Measurements from ENCODE around the gene CCDC93. TPM values are rescaled to one million over a fixed set of nuclear protein-coding genes. Genes with fewer than 3 reads are reported as not detected.

CCDC93 gene
- polyA plus RNA-seq, 6 donors from 2014 or later: 5.1 to 11.6 (median 9.5) TPM

GRCh38 chr2:118052474-118052873 lies 38.6 kb upstream of the CCDC93 start:
- H3K4me3 Mint-ChIP-seq: no peak overlapping the region
- no peak for DNase-seq

GRCh38 chr2:118051826-118052358 lies 38.0 kb upstream of the CCDC93 start:
- DNase-seq: no peak
- H3K36me3 Mint-ChIP-seq: no peaks in the 10 kb centered on the region
- peaks cover 5 to 18% (median 12%) of the 10 kb centered on the region in 3 donors for H3K27me3 Mint-ChIP-seq
- no peak overlapping the region for H3K27ac Mint-ChIP-seq
- H3K4me3 Mint-ChIP-seq: no peak overlapping the region
- peaks cover 17 to 29% (median 23%) of the 10 kb centered on the region in 3 donors for H3K4me1 Mint-ChIP-seq
- no peaks in the 10 kb centered on the region for H3K9me3 Mint-ChIP-seq
- ATAC-seq (ENCODE audit: low read depth in 2 of 2): no peak

More at GRCh38 chr2:118052474-118052873, 38.6 kb upstream of the CCDC93 start:
- ATAC-seq (ENCODE audit: low read depth in 2 of 2): no peak
- H3K36me3 Mint-ChIP-seq: no peaks in the 10 kb centered on the region
- no peak overlapping the region for H3K27ac Mint-ChIP-seq
- no peaks in the 10 kb centered on the region for H3K9me3 Mint-ChIP-seq
- H3K4me1 Mint-ChIP-seq: peaks cover 20 to 35% (median 29%) of the 10 kb centered on the region in 3 donors
- peaks cover 5 to 12% (median 10%) of the 10 kb centered on the region in 3 donors for H3K27me3 Mint-ChIP-seq

- peaks cover 13 to 20% (median 14%) of the 10 kb centered on the region in 3 donors for H3K4me1 Mint-ChIP-seq
- no peaks in the 10 kb centered on the region for H3K9me3 Mint-ChIP-seq
- H3K36me3 Mint-ChIP-seq: no peaks in the 10 kb centered on the region
- DNase-seq (no peak), ATAC-seq (ENCODE audit: low read depth in 2 of 2) (no peak)
- no peak overlapping the region for H3K4me3 Mint-ChIP-seq
- peak overlapping the region in 1 of 6 donors; percentile 53 for H3K27ac Mint-ChIP-seq
- peaks cover 10 to 18% (median 12%) of the 10 kb centered on the region in 3 donors for H3K27me3 Mint-ChIP-seq
Measured at GRCh38 chr2:118050974-118051373, 37.1 kb upstream of the CCDC93 start.

GRCh38 chr2:118050386-118050785 lies 36.5 kb upstream of the CCDC93 start:
- peaks cover 10 to 18% (median 12%) of the 10 kb centered on the region in 3 donors for H3K27me3 Mint-ChIP-seq
- DNase-seq (no peak), ATAC-seq (ENCODE audit: low read depth in 2 of 2) (no peak)
- no peak overlapping the region for H3K4me3 Mint-ChIP-seq
- no peaks in the 10 kb centered on the region for H3K36me3 Mint-ChIP-seq
- peaks cover 7 to 14% (median 8%) of the 10 kb centered on the region in 3 donors for H3K4me1 Mint-ChIP-seq
- no peaks in the 10 kb centered on the region for H3K9me3 Mint-ChIP-seq
- H3K27ac Mint-ChIP-seq: peak overlapping the region in 1 of 6 donors; percentile 44

GRCh38 chr2:118049816-118050140 lies 35.9 kb upstream of the CCDC93 start:
- peaks cover 13 to 24% (median 18%) of the 10 kb centered on the region in 3 donors for H3K27me3 Mint-ChIP-seq
- ATAC-seq (ENCODE audit: low read depth in 2 of 2): peak; percentile 35 to 38
- H3K4me3 Mint-ChIP-seq: no peak overlapping the region
- no peaks in the 10 kb centered on the region for H3K36me3 Mint-ChIP-seq
- DNase-seq: no peak
- peaks cover under 1 to 8% (median 2%) of the 10 kb centered on the region in 3 donors for H3K4me1 Mint-ChIP-seq
- H3K9me3 Mint-ChIP-seq: no peaks in the 10 kb centered on the region
- H3K27ac Mint-ChIP-seq: no peak overlapping the region

- ATAC-seq (ENCODE audit: low read depth in 2 of 2) (no peak), DNase-seq (no peak)
- Mint-ChIP-seq H3K36me3 (no peaks in the 10 kb centered on the region), H3K27me3 (peaks cover 17 to 29% (median 23%) of the 10 kb centered on the region in 3 donors), H3K4me1 (peaks cover 0 to 7% (median 0%) of the 10 kb centered on the region in 3 donors), H3K27ac (no peak overlapping the region), H3K9me3 (no peaks in the 10 kb centered on the region), H3K4me3 (no peak overlapping the region)
Measured at GRCh38 chr2:118049140-118049815, 35.4 kb upstream of the CCDC93 start.

GRCh38 chr2:118048401-118048800 lies 34.5 kb upstream of the CCDC93 start:
- Mint-ChIP-seq H3K27ac (no peak overlapping the region), H3K4me1 (peaks cover 0 to 7% (median 0%) of the 10 kb centered on the region in 3 donors), H3K9me3 (no peaks in the 10 kb centered on the region), H3K36me3 (no peaks in the 10 kb centered on the region), H3K4me3 (no peak overlapping the region), H3K27me3 (peaks cover 22 to 37% (median 31%) of the 10 kb centered on the region in 3 donors)
- no peak for DNase-seq
- no peak for ATAC-seq (ENCODE audit: low read depth in 2 of 2)

GRCh38 chr2:118047380-118047826 lies 33.5 kb upstream of the CCDC93 start:
- H3K27ac Mint-ChIP-seq: peak overlapping the region in 2 of 6 donors; percentile 6 to 28
- H3K4me3 Mint-ChIP-seq: no peak overlapping the region
- no peaks in the 10 kb centered on the region for H3K9me3 Mint-ChIP-seq
- DNase-seq: no peak
- H3K4me1 Mint-ChIP-seq: peaks cover 0 to 7% (median 0%) of the 10 kb centered on the region in 3 donors
- peaks cover 26 to 47% (median 40%) of the 10 kb centered on the region in 3 donors for H3K27me3 Mint-ChIP-seq
- H3K36me3 Mint-ChIP-seq: no peaks in the 10 kb centered on the region
- ATAC-seq (ENCODE audit: low read depth in 2 of 2): no peak

- no peaks in the 10 kb centered on the region for H3K36me3 Mint-ChIP-seq
- H3K9me3 Mint-ChIP-seq: no peaks in the 10 kb centered on the region
- H3K4me3 Mint-ChIP-seq: no peak overlapping the region
- DNase-seq (peak; percentile 42), ATAC-seq (ENCODE audit: low read depth in 2 of 2) (peak; percentile 37 to 40)
- peaks cover 0 to 7% (median 0%) of the 10 kb centered on the region in 3 donors for H3K4me1 Mint-ChIP-seq
- H3K27ac Mint-ChIP-seq: no peak overlapping the region
- H3K27me3 Mint-ChIP-seq: peaks cover 26 to 53% (median 47%) of the 10 kb centered on the region in 3 donors
Measured at GRCh38 chr2:118046634-118047210, 32.9 kb upstream of the CCDC93 start.

GRCh38 chr2:118045286-118045685 lies 31.4 kb upstream of the CCDC93 start:
- Mint-ChIP-seq H3K27me3 (peaks cover 26 to 66% (median 59%) of the 10 kb centered on the region in 3 donors), H3K9me3 (no peaks in the 10 kb centered on the region), H3K36me3 (no peaks in the 10 kb centered on the region), H3K4me3 (no peak overlapping the region), H3K27ac (no peak overlapping the region), H3K4me1 (peaks cover 0 to 7% (median 0%) of the 10 kb centered on the region in 3 donors)
- DNase-seq: no peak
- no peak for ATAC-seq (ENCODE audit: low read depth in 2 of 2)

- no peaks in the 10 kb centered on the region for H3K36me3 Mint-ChIP-seq
- DNase-seq (no peak), ATAC-seq (ENCODE audit: low read depth in 2 of 2) (no peak)
- H3K27me3 Mint-ChIP-seq: peaks cover 26 to 69% (median 63%) of the 10 kb centered on the region in 3 donors
- H3K4me3 Mint-ChIP-seq: no peak overlapping the region
- no peaks in the 10 kb centered on the region for H3K9me3 Mint-ChIP-seq
- H3K27ac Mint-ChIP-seq: no peak overlapping the region
- peaks cover 0 to 4% (median 0%) of the 10 kb centered on the region in 3 donors for H3K4me1 Mint-ChIP-seq
Measured at GRCh38 chr2:118044854-118045253, 31.0 kb upstream of the CCDC93 start.

GRCh38 chr2:118044103-118044716 lies 30.3 kb upstream of the CCDC93 start:
- Mint-ChIP-seq H3K27me3 (peaks cover 27 to 75% (median 70%) of the 10 kb centered on the region in 3 donors), H3K4me3 (no peak overlapping the region)
- no peak for ATAC-seq (ENCODE audit: low read depth in 2 of 2)

GRCh38 chr2:118040891-118041290 lies 27.0 kb upstream of the CCDC93 start:
- no peaks in the 10 kb centered on the region for H3K4me1 Mint-ChIP-seq
- ATAC-seq (ENCODE audit: low read depth in 2 of 2) (peak; percentile 43 to 49), DNase-seq (no peak)
- H3K9me3 Mint-ChIP-seq: peaks cover 2 to 16% (median 7%) of the 10 kb centered on the region in 7 donors
- H3K36me3 Mint-ChIP-seq: peaks cover 0 to 10% of the 10 kb centered on the region in 2 donors
- no peak overlapping the region for H3K4me3 Mint-ChIP-seq
- no peak overlapping the region for H3K27ac Mint-ChIP-seq
- H3K27me3 Mint-ChIP-seq: peaks cover 47 to 89% (median 86%) of the 10 kb centered on the region in 3 donors

More at GRCh38 chr2:118044103-118044716, 30.3 kb upstream of the CCDC93 start:
- DNase-seq: no peak
- H3K27ac Mint-ChIP-seq: no peak overlapping the region
- no peaks in the 10 kb centered on the region for H3K36me3 Mint-ChIP-seq
- no peaks in the 10 kb centered on the region for H3K9me3 Mint-ChIP-seq
- H3K4me1 Mint-ChIP-seq: no peaks in the 10 kb centered on the region

All from naive B cell (primary cell).